Activated CD8-positive, alpha-beta T cell treated with anti-CD3 and anti-CD28 coated beads for 36 hours (primary cell): ENCODE data around the gene PITPNC1. TPM values are rescaled to one million over a fixed set of nuclear protein-coding genes. Genes with fewer than 3 reads are reported as not detected.

Experiments
- ATAC-seq: fragments of 200-7000 bp; cut with Tn5 transposase; one replicate; pipeline ENCODE4 v1.10.0; 2021; ENCODE audit warnings: mild to moderate bottlenecking, moderate library complexity
- CTCF ChIA-PET: fragments of 350-600 bp; sonication (Branson Sonifier 250); formaldehyde crosslinking; loops from one replicate; lab custom pipeline; 2021; ENCODE audit warnings: antibody characterized with exemption; lab: Charles Lee
- POLR2A ChIA-PET: fragments of 350-600 bp; sonication (Branson Sonifier 250); formaldehyde crosslinking; loops from one replicate; lab custom pipeline; 2021; ENCODE audit warnings: antibody characterized with exemption; lab: Charles Lee
- DNase-seq: peaks from one replicate; pipeline ENCODE4 v3.0.0-alpha.2; 2020
- H3K27ac Mint-ChIP-seq: one replicate; pipeline ENCODE4 v1.8.0; 2021; ENCODE audit warnings: mild to moderate bottlenecking, mixed read lengths
- H3K27me3 Mint-ChIP-seq: one replicate; pipeline ENCODE4 v1.8.0; 2021; ENCODE audit warnings: mixed read lengths
- H3K36me3 Mint-ChIP-seq: one replicate; pipeline ENCODE4 v1.8.0; 2021; ENCODE audit warnings: low read depth, mixed read lengths
- H3K4me1 Mint-ChIP-seq: one replicate; pipeline ENCODE4 v1.8.0; 2021; ENCODE audit warnings: low read depth, mixed read lengths
- H3K4me3 Mint-ChIP-seq: one replicate; pipeline ENCODE4 v1.8.0; 2021; ENCODE audit warnings: mild to moderate bottlenecking, moderate library complexity, mixed read lengths
- H3K9me3 Mint-ChIP-seq: one replicate; pipeline ENCODE4 v1.8.0; 2021; ENCODE audit warnings: mixed read lengths
- intact Hi-C: fragments of 100-400 bp; cut with micrococcal nuclease; formaldehyde crosslinking; loops from one replicate; pipeline ENCODE4 v1.10.0; 2022
- total RNA-seq, 2 experiments: library from RNA; stranded (reverse); gene quantifications; one replicate each; pipeline ENCODE4 v1.2.3, GENCODE V29; 2021
- TF ChIP-seq, protein P1 (sequence below): fragments of 200-600 bp; IDR thresholded peaks from one replicate; pipeline ENCODE4 v1.8.0; 2022; ENCODE audit warnings: antibody characterized with exemption, mild to moderate bottlenecking

The PITPNC1 gene
- total RNA-seq, 2 experiments from 2014 or later: 51.8 to 56.3 TPM

DNA sequence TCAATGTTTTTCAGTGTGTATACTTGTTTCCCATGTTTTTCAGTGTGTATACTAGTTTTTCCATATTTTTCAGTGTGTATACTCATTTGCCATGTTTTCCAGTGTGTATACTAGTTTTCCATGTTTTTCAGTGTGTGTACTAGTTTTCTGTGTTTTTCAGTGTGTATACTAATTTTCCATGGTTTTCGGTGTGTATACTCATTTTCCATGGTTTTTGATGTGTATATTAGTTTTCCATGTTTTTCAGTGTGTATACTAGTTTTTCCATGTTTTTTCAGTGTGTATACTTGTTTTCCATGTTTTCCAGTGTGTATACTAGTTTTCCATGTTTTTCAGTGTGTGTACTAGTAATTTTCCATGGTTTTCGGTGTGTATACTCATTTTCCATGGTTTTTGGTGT lies 188.0 kb downstream of the PITPNC1 start:
- DNase-seq: no peak
- Mint-ChIP-seq H3K36me3 (peaks cover 2% of the 10 kb centered on the region), H3K27me3 (no peaks in the 10 kb centered on the region), H3K9me3 (no peaks in the 10 kb centered on the region), H3K27ac (no peak overlapping the region), H3K4me3 (no peak overlapping the region), H3K4me1 (peaks cover 15% of the 10 kb centered on the region)
- TF ChIP-seq, protein P1, sequence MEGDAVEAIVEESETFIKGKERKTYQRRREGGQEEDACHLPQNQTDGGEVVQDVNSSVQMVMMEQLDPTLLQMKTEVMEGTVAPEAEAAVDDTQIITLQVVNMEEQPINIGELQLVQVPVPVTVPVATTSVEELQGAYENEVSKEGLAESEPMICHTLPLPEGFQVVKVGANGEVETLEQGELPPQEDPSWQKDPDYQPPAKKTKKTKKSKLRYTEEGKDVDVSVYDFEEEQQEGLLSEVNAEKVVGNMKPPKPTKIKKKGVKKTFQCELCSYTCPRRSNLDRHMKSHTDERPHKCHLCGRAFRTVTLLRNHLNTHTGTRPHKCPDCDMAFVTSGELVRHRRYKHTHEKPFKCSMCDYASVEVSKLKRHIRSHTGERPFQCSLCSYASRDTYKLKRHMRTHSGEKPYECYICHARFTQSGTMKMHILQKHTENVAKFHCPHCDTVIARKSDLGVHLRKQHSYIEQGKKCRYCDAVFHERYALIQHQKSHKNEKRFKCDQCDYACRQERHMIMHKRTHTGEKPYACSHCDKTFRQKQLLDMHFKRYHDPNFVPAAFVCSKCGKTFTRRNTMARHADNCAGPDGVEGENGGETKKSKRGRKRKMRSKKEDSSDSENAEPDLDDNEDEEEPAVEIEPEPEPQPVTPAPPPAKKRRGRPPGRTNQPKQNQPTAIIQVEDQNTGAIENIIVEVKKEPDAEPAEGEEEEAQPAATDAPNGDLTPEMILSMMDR: no peak
- ChIA-PET POLR2A (no interaction called here), CTCF (no interaction called here)
- no peak for ATAC-seq
- intact Hi-C loops: no loop called here

DNA sequence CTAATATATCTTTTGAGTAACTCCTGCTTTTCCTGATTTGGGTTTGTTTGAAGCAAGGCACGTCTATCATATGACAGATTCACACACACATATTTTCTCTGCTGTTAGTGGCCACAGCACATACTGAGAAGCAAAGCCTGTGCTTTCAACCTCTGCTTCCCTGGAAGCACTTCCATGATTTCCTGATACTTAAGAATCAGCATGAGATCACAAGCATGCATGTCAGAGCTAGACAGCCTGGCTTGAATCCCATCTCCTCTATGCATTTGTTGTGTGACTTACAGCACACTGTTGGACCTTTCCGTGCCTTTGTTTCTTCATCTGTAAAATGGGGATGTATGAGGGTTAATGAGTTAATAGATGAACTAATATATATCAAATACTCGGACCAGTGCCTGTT lies 189.6 kb downstream of the PITPNC1 start:
- Mint-ChIP-seq H3K36me3 (peaks cover 2% of the 10 kb centered on the region), H3K27ac (no peak overlapping the region), H3K27me3 (no peaks in the 10 kb centered on the region), H3K9me3 (no peaks in the 10 kb centered on the region), H3K4me1 (peaks cover 15% of the 10 kb centered on the region), H3K4me3 (no peak overlapping the region)
- ATAC-seq (no peak), DNase-seq (no peak)
- intact Hi-C loops: no loop called here
- POLR2A ChIA-PET: interaction anchor here (0.6 kb wide), 1 partner anchor 81 kb away, joined by 3 read pairs; no protein-coding TSS in a partner anchor
- TF ChIP-seq, protein P1: no peak
- CTCF ChIA-PET: no interaction called here

DNA sequence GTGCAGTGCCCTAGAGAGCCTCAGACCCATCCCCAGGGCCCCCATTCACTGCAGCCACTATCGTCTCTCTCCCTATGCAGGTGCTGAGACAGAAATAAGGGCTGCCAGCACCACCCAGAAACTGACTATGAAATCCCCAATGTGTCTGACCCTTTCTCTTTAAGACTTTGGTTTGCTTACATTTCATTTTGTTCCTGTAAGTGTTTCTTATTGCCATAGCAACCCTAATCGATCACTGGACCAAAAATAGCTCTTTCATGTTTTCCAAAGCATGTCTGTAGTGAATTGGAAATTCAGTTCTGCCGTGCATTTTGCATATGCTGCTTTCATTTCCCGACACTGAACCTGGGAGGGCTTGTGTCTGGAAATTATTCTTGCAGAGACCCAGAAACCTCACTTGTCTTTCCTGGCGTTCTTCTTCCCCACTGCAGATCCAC lies 192.0 kb downstream of the PITPNC1 start:
- H3K36me3 Mint-ChIP-seq: peaks cover 4% of the 10 kb centered on the region
- no peaks in the 10 kb centered on the region for H3K9me3 Mint-ChIP-seq
- no peak for DNase-seq
- no peak overlapping the region for H3K27ac Mint-ChIP-seq
- intact Hi-C loops: no loop called here
- CTCF ChIA-PET: interaction anchor here (1.0 to 3.8 kb wide), 5 partner anchors 9 to 194 kb away, joined by 3 to 17 read pairs (median 3); no protein-coding TSS in a partner anchor
- no peak for ATAC-seq
- TF ChIP-seq, protein P1: no peak
- H3K4me3 Mint-ChIP-seq: no peak overlapping the region
- peaks cover 22% of the 10 kb centered on the region for H3K4me1 Mint-ChIP-seq
- POLR2A ChIA-PET: interaction anchor here (1.2 to 1.4 kb wide), 2 partner anchors 9 to 18 kb away, joined by 3 to 4 read pairs; no protein-coding TSS in a partner anchor
- H3K27me3 Mint-ChIP-seq: no peaks in the 10 kb centered on the region

DNA sequence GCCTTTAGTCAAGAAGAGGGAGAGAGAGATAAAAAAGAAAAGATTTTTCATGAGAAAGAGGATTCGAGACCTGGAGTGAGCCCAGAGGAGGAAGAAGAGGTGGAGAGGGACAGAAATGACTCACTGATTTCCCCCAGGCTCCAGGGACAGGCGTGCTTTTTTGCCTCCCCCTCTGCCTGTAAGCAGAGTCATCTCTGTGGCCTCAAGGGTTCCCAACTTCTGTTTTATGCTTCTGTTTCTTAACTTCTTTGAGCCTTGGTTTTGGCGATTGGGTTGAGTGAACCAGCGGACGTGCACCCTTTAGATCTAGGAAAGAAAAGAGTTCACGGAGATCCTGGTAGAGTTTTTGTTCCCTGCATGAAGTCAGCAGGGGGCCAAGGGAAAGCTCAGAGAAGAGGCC lies 192.8 kb downstream of the PITPNC1 start:
- CTCF ChIA-PET: interaction anchor here (1.0 to 3.8 kb wide), 5 partner anchors 10 to 195 kb away, joined by 3 to 17 read pairs (median 3); no protein-coding TSS in a partner anchor
- Mint-ChIP-seq H3K27ac (peak overlapping the region; percentile 17), H3K4me3 (no peak overlapping the region), H3K4me1 (peaks cover 29% of the 10 kb centered on the region), H3K27me3 (no peaks in the 10 kb centered on the region), H3K9me3 (no peaks in the 10 kb centered on the region), H3K36me3 (peaks cover 4% of the 10 kb centered on the region)
- intact Hi-C loops: no loop called here
- ATAC-seq (no peak), DNase-seq (no peak)
- TF ChIP-seq, protein P1: no peak
- POLR2A ChIA-PET: no interaction called here

DNA sequence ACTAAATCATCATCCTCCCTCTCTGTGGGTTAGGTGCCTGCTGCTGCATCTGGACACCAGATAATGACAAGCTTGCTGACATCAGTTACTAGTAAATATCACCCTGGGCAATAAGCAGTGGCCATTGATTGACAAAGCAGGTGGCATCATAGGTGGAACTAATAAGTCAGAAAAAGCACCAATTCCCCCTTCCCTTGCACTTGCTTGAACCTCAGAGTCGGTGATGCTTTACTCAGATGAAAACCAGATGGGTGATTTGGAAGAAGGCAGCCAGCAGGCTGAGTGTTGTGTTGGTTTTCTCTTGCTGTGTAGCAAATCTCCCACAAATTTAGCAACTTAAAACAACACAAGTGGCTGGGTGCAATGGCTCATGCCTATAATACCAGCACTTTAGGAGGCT lies 193.7 kb downstream of the PITPNC1 start:
- Mint-ChIP-seq H3K36me3 (peaks cover 4% of the 10 kb centered on the region), H3K9me3 (no peaks in the 10 kb centered on the region), H3K4me3 (no peak overlapping the region), H3K27me3 (no peaks in the 10 kb centered on the region), H3K4me1 (peaks cover 29% of the 10 kb centered on the region), H3K27ac (no peak overlapping the region)
- TF ChIP-seq, protein P1: no peak
- ChIA-PET POLR2A (interaction anchor here (1.5 kb wide), 1 partner anchor 13 kb away, joined by 3 read pairs; no protein-coding TSS in a partner anchor), CTCF (interaction anchor here (3.0 to 3.8 kb wide), 2 partner anchors 11 to 196 kb away, joined by 12 to 17 read pairs; no protein-coding TSS in a partner anchor)
- ATAC-seq (no peak), DNase-seq (no peak)
- intact Hi-C loops: no loop called here
